Right lobe of liver (tissue), 4 donors: ENCODE results near the gene SPIN2B.

ENCODE experiments used
- POLR2A ChIP-seq: fragments of 450-650 bp; IDR thresholded peaks from one replicate; pipeline ENCODE4 v1.6.1; 2017; ENCODE audit warnings: antibody characterized with exemption, mild to moderate bottlenecking
- TF ChIP-seq, protein P1 (sequence below), 4 donors: fragments of 200-600 bp in 3 of 4; fragments of 450-650 bp in 1 of 4; IDR thresholded peaks; one replicate each; pipeline versions ENCODE4 v1.5.1 to v1.8.0; 2016 to 2022; ENCODE audit warnings: antibody characterized with exemption in 4 of 4, mild to moderate bottlenecking in 2 of 4
- donor health status: DM: no; HTN: no; CAD: no.
- donor health status: DM: no; HTN: no; CAD: no.
- donor health status: DM: no; HTN: yes; CAD: no.

DNA sequence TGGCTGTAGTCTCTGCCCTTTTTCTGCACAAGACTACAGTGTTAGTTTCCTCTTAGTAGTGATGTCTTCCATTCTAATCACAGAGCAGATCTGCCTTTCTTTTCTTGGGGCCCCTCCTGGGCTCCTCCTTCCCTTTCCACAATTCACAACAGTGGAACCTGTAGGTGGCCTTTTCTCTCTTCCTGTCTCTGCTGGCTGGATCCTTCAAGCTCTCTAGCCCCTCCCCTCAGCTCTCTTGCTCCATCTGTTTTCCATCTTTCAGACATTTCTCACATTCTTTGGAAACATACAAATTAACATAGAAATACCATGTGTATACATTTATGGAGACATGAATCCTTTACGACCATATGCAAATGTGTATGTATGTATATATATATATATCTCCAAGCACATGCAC, 16.2 kb upstream of the SPIN2B start:
- TF ChIP-seq, protein P1, sequence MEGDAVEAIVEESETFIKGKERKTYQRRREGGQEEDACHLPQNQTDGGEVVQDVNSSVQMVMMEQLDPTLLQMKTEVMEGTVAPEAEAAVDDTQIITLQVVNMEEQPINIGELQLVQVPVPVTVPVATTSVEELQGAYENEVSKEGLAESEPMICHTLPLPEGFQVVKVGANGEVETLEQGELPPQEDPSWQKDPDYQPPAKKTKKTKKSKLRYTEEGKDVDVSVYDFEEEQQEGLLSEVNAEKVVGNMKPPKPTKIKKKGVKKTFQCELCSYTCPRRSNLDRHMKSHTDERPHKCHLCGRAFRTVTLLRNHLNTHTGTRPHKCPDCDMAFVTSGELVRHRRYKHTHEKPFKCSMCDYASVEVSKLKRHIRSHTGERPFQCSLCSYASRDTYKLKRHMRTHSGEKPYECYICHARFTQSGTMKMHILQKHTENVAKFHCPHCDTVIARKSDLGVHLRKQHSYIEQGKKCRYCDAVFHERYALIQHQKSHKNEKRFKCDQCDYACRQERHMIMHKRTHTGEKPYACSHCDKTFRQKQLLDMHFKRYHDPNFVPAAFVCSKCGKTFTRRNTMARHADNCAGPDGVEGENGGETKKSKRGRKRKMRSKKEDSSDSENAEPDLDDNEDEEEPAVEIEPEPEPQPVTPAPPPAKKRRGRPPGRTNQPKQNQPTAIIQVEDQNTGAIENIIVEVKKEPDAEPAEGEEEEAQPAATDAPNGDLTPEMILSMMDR (IDR thresholded peaks at IDR 0.05), result no peak
- no peak for TF ChIP-seq POLR2A
